Germinal center (tissue), 1 donor: Measurements from ENCODE around the gene OR7A10.

Experiments
- DNase-seq: peaks from one replicate; pipeline ENCODE4 v3.0.0; 2012; ENCODE audit warnings: mixed read lengths, low spot score

OR7A10 gene

DNA sequence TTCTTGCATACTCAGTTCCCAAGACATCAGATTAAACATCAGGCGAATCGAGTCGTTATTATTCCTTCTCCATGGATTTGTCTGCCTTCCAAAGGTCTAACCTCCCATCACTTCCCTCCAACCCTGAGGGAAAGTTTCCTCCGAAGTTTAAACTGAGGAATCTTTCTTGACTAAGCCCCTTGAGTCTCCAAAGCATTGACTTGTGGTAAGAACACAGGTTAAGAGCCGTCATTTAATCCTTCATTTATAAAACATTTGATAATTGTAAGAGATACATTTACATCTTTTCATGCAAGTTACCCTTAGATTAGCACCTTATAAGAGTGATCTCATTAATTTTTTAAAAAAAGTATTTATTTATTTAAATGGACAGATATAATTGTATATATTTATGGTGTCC is at the start of gene OR7A10:
OR7A10 (minus strand) TSS at position 101 of the 400 bp plus-strand sequence. CDS start 7,045 bp downstream, outside the sequence.
- DNase-seq, result no peak

- no peak for DNase-seq
These were observed 42.1 kb upstream of the OR7A10 start for GRCh38 chr19:14890643-14891379.

- DNase-seq, result no peak
These were observed 41.4 kb upstream of the OR7A10 start for GRCh38 chr19:14889994-14890642.

DNA sequence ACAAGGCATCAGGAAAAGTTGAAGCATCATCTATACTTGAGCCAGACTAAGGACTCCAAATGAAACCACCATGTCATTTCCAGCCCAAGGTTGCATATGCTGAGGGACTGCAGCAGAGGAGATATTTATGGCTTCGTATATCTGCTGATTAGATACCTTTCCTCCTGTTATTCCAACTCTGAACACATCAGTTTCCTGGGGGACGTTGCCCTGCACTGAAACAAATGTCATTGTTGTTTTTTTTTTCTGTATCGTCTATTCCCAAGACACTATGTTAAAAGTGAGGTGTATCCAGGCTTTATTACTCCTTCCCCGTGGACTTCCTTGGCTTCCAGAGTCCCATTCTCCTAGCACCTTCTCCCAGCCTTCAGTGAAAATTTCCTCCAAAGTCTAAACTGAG is 37.3 kb upstream of the OR7A10 start, which contains the start of gene OR7A17:
OR7A17 (minus strand) TSS at position 101 of the 400 bp plus-strand sequence. CDS start 4,777 bp downstream, outside the sequence.
- DNase-seq, result no peak

- DNase-seq, result peak; percentile 26
These were observed 23.0 kb upstream of the OR7A10 start for GRCh38 chr19:14871619-14872230.

DNA sequence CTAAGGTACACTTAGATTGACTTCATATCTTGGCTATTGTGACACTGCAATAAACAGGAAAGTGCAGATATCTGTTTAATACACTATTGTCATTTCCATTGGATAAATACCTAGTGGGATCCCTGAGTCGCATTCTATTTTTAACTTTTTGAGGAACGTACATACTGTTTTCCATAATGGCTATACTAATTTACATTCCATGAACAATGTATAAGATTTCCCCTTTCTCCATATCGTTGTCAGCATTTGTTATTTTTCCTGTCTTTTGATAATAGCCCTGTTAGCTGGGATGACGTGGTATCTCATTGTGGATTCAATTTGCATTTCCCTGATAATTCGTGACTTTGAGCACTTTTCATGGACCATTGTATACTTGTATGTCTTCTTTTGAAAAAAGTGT is 19.8 kb upstream of the OR7A10 start:
- no peak for DNase-seq

GRCh38 chr19:14843578-14843977 is 5.1 kb downstream of the OR7A10 start:
- DNase-seq, result no peak

DNA sequence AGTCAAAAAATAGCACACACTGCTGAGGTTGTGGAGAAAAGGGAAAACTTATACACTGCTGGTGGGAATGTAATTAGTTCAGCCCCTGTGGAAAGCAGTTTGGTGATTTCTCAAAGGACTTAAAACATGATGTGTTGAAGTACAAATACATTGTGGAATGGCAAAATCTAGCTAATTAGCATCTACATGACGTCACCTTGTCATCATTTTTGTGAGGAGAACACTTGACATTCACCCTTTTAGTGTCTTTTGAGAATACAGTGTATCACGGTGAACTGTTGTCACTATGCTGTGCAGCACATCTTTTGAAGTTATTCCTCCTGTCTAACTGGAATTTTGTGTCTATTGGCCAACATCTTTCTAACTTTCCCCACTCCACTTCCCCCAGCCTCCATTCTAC is 5.6 kb downstream of the OR7A10 start:
- DNase-seq, result no peak

DNA sequence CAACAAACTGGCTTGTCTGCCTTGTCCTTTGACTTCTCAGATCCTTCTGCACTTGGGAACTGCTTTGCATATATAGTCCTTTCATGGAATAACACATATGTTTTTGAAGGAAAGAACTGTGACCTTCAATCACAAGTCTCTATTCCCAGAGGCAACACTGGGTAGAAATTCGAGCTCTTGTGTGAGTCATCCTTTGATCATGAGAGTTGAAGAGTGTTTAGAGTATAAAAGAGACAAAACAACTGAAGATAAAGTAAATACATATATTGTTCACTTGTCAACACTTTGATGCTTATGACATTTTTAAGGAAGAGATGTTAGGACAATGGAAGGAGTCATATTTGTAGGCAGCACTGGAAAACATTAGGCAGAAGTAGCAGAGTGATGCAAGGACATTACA is 8.5 kb downstream of the OR7A10 start:
- DNase-seq, result no peak

DNA sequence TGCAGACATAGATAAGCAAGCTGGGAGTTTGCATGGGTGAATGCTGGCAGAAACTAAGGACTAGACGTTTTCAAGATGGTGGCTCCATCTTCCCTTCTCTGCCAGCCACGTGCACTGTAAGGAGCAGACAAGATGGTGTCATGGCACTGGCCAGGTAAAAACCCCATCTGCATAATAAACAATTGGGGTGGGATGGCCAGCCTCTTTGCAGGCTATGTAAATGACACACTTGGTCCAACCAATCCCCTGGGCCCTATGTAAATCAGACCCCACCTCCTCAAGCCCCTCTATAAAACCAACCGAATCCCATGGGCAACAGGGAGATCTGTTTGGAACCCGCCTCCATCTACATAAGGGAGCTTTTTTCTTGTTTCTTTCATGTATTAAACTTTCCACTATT is 11.3 kb downstream of the OR7A10 start:
- no peak for DNase-seq

DNA sequence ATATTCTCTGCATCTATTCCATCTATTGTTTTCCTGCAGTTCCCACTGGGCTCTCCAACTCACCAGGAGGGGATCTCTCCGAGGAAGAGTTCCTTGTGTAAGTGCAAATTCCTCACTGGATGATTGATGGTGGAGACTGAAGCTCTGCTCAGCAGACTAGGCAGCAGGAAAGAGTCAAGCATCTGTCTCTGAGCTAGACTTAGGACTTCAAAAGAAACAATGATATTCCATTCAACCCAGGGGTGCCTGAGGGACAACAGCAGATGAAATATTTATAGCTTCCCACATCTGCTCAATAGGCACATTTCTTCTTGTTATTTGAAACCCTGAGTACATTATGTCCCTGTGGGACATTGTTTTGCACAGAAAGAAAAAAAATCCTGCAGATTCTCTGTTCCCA is 13.7 kb downstream of the OR7A10 start, which contains the start of the genes OR7A5 and OR7C1:
OR7A5 (minus strand) TSS at position 175 of the 400 bp plus-strand sequence. CDS start 6,944 bp downstream, outside the sequence.
OR7C1 (minus strand) TSS at position 175 of the 400 bp plus-strand sequence. CDS start 35,049 bp downstream, outside the sequence.
- no peak for DNase-seq

- no peak for DNase-seq
These were observed 18.0 kb downstream of the OR7A10 start for GRCh38 chr19:14830702-14831101.

DNA sequence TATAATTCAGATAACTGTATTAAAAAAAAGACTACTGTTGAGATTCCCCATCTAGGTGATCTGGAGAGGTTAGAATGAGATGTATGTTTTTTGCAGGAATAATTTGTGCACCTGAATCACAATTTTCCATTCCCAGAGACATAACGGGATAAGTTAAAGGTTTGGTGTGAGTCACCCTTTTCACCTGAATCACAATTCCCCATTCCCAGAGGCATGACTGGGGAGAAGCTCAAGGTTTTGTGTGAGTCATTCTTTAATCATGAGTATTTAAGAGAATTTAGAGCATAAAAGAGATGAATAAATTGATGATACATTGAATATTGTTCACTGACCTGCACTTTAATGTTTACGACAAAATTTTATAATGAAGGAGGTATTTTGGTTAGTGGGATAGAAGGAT is 22.7 kb downstream of the OR7A10 start:
- DNase-seq, result no peak

DNA sequence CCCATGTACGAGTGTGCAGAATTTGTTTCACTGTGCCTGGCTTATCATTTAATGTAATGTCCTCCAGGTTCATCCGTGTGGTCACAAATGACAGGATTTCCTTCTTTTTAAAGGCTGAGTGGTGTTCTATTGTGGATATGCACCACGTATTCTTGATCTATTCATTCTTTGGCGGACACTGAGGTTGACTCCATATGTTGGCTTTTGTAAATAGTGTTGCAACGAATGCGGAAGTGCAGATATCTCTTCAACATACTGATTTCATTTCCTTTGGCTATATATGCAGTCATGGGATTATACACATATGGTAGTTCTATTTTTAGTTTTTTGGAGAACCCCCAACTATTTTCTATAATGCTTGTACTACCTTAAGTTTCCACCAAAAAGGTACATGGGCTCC is 26.8 kb downstream of the OR7A10 start:
- no peak for DNase-seq

GRCh38 chr19:14818588-14818987 is 30.1 kb downstream of the OR7A10 start:
- no peak for DNase-seq

- DNase-seq, result no peak
These were observed 31.7 kb downstream of the OR7A10 start for GRCh38 chr19:14817052-14817451.

DNA sequence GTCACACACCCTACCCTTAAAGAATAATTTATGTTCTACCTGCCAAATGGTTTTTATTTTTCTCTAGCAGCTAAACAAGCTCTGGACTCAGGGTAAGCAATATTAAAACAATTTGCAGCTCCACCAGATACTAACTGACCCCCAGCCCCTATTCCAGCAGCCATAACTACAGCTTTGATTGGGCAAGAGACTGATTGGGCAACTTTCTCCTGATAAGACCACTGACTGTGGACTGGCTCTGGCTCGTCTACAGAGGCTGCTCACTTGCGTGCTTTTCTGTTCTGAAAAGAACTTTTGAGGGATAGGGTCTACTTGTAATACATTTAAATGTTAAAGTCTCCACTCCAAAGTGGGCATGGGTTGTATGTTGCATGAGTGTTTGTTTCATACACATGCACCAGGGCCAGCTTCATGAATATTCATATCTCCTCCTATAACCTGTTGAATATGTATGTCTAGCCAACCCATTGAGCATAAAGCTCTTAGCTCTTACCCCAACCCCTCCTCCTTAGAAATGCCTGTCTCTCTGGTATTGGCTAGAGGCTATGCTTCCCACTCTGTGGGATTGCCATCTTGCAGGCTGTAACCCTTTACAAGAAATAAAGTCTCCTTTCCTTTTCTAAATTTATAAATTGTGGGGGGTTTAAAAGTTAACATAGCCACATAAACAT is 33.6 kb downstream of the OR7A10 start:
- no peak for DNase-seq

- DNase-seq, result no peak
These were observed 39.3 kb downstream of the OR7A10 start for GRCh38 chr19:14809272-14810057.

- no peak for DNase-seq
These were observed 44.0 kb downstream of the OR7A10 start for GRCh38 chr19:14804765-14805164.

- no peak for DNase-seq
These were observed 50.0 kb downstream of the OR7A10 start for GRCh38 chr19:14798760-14799159.

DNA sequence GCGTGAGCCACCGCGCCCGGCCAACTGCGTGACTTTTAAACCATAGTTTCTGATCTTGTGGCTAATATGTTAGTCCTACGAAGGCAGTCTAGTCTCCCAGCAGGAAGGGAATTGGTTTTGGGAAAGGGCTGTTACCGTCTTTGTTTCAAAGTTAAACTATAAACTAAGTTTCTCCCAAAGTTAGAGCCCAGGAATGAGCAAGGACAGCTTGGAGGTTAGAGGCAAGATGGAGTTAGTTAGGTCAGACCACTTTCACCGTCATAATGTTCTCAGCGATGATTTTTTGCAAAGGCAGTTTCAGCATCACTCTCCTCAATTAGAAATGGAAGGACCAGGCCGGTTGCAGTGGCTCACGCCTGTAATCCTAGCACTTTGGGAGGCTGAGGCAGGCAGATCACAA is 52.7 kb downstream of the OR7A10 start:
- no peak for DNase-seq
